Muscle of arm (tissue), 12 donors: ENCODE measurements around the gene ADAT3. TPM values are rescaled to one million over a fixed set of nuclear protein-coding genes. Genes with fewer than 3 reads are reported as not detected.

Source experiments
- DNase-seq: peaks from one replicate; pipeline ENCODE4 v3.0.0-alpha.2; 2013
- polyA plus RNA-seq, 12 donors: library from polyadenylated mRNA; unstranded; fragments of 120-200 nt; gene quantifications; one replicate each; pipeline ENCODE4 v1.2.1, GENCODE V29; 2013; ENCODE audit not compliant: insufficient read length in 12 of 12

Gene ADAT3
- polyA plus RNA-seq, 12 donors, result 0.70 to 2.9 (median 1.2) TPM; not detected in 2

DNA sequence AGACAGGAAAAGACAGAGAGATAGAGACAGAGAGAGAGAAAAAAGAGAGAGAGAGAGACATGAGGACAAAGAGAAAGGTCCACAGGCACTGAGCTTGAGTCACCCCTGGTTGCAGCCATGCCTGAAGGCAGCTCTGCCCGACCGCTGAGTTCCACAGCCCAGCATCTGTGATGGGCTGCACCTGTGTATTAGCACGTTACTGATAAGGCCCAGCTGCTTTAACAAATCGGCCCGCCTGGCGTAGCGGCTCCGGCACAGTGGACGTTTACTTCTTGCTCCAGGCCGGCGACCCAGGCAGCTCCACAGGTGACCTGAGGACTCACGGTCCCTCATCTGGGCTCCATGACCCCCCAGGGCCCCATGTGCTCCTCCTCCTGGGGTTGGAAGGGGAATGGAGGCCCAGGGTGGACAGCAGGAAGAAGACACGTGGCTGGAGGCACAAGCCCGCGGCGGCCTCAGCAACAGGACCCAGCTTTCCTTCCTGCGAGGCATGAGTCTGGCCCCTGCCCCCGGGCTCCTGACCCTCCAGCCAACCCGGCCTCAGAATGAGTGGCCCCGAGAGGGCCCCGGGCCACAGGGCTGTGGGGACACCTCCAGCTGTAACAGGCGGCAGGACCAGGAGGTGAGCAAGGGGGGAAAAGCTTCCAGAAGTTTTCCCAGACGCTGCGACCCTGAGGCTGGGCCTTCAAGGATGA, 31.9 kb downstream of the ADAT3 start:
- no peak for DNase-seq

DNA sequence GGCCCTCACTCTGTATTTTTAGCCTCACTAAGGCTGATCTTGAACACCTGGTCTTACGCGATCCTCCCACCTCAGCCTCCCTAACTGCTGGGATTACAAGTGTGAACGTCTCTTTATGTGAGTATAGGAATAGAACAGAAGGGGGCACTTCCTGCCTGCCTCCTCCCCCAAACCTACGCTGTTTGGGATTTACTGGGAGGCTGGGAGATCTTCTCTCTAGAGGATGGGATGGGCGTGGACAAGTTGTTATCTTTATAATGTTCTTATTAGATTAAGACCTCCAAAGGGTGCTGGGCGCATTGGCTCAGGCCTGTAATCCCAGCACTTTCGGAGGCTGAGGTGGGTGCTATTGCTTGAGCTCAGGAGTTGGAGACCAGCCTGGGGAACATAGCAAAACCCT, 32.9 kb downstream of the ADAT3 start:
- no peak for DNase-seq

DNA sequence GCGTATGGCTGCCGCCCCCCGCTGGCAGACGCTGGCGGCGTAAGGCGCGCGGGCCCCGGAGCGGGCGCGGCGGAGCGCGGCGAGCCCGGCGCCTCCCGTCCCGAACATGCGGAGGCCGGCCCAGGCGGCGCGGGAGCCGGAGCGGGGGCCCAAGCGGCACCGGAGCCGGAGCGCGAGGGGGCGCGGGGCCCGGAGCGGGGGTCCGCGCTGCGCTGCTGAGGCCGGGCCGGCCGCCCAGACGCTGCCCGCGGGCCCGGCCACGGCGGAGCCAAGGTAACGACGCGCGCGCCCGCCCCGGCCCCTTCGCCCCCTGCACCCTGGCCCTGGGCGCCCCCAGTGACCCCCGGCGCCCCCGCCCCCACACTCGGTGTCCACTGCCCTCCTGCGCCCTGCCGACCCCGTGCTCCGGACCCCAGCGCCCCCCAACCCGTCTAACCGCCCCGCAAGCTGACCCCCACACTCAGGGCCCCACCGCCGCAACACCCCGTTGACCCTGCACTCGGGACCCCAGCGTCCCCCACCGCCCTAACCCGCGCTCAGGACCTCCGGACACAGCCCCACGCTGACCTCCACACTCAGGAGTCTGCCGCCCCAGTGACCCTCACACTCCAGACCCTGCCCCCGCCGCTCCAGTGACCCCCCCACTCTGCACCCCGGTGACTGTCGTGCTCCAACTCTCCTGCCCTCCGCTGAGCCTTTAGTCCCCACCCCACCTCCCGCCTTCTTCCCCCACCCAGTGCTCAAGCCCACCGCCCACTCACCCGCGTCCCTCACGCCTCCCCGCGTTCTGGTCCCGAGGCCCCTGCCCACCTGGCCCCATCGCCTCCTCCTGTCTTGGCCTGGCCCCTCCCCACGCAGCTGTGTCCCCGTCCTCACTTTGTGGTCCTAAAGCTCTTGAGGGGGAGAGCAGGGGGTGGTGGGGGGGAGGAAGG, 36.2 kb downstream of the ADAT3 start, which contains the start of gene CSNK1G2:
CSNK1G2 (plus strand) TSS at position 27 of the 932 bp plus-strand sequence. CDS start 28,601 bp downstream, outside the sequence.
- no peak for DNase-seq

DNA sequence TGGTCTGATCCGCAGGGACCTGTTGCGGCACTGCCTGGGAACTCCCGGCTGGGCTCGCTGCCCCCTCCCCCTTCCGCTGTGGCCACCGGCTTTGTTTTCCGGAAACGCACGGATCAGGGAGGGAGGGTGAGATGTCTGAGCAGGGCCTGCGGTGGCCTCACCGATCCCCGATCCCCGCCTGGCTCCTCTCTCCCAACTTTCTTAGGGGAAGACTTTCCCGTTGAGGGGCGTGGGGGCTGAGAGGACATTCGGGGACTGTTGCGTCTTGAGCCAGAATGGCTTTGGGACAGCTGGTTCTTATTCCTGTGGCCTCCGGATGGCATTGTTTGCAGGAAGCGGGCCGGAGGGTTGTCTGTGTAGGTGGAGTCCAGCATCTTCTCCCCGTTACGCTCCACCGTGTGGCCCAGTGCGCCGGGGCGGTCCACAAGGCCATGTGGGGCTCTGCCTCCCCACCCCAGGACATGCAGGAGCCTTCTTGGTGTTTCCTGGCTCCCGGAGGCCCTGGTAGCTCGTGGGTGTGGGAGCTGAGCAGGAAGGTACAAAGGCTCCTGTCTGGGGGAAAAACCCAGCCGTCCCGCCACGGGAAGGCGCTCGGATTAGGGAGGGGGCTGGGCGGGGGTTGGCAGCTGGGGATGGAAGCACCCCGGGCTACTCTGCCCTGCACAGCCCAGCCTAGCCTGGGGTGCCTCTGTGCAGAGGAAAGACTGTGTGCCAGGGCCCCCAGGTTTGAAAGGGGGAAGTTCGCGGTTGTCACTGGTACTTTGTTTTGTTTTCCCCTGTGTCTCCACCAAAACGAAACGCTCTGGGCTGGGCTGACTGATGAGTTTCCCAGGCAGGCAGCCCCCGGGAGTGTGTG, 37.1 kb downstream of the ADAT3 start:
- peak; percentile 59 for DNase-seq

DNA sequence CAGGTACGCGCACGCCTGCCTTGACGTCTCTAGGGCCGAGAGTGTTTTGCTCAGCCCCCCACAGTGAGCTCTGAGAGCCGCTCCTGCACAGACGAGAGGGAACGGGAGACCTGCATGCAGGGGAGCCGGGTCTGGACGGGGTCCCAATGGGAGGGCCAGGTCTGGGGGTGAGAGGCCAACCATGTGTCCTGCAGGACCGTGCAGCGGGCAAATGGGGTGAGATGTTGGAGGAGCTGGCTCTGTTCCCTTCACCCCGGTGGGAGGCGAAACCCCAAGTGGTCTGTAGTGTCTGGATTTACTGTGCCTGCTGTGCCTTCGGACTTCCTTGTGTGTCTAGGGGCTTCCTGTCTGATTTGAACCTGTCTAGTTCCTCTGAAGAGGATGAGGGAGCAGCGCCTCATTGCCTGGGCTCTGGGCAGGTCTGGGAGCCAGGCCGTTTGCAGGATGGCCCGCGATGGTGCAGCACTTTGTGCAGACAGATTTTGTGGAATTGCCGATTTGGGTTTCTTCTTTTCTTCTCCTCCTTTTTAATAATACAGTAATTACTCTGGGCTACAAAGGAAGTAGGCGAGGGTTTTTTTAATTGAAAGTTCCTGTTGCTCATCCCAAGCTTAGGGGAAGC, 37.8 kb downstream of the ADAT3 start:
- no peak for DNase-seq

DNA sequence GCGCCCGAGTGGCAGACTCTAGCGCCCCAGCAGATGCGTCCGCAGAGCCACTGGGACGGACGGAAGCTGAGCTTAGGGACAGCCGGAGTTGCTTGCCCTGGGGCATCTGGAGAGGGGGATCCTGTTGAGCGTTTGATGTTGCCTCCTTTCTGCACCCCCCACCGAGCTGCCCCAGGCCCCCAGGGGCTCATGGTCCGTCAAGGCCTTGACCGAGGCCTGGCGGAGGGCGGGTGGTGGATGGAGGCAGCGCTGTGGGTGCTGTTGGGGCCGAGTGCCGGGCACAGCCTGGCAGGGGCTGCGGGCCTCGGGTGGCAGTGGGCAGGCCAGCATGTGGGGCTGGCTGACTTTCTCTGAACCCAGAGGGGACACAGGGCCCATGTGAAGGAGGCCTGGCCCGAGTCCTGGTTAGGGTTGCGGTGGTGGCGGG, 38.5 kb downstream of the ADAT3 start:
- DNase-seq, result no peak

DNA sequence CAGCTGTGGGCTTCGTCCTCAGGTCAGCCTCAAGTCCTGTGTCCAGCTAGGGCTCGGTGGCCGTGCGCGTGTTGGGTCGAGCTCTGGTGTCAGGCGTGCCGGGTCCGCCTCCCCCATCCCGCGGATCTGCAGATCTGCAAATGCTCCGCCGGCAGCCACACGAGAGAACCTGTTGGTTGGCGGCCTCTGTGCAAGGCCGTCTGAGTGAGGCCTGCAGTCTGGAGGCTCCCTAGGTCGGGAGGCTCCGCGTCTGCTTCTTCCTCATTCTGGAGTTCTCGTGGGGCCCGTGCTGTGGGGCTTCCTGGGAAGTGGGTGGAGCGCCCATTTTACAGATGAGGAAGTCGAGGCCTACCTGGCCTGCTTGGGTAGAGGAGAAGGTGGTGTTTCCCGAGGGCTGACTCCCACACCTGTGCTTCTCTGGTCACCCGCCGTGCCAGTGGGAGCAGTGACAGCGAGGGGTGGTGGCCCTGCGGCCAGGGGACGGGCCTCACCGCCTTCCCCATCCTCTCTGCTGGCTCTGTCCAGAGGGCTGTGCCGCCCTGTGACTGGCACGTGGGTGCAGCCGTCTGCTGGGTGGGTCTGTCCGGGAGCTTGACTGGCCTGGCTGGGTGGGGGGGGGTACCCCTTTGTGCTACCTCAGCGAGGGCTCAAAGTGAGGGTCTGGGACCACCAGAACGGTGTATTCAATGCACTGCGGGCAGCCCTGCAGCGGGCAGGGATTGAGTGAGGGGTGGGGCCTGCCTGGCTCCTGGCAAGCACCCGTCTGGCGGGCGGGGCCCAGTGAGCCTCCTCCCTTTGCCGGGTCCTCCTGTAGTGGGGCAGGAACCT, 39.1 kb downstream of the ADAT3 start:
- no peak for DNase-seq

DNA sequence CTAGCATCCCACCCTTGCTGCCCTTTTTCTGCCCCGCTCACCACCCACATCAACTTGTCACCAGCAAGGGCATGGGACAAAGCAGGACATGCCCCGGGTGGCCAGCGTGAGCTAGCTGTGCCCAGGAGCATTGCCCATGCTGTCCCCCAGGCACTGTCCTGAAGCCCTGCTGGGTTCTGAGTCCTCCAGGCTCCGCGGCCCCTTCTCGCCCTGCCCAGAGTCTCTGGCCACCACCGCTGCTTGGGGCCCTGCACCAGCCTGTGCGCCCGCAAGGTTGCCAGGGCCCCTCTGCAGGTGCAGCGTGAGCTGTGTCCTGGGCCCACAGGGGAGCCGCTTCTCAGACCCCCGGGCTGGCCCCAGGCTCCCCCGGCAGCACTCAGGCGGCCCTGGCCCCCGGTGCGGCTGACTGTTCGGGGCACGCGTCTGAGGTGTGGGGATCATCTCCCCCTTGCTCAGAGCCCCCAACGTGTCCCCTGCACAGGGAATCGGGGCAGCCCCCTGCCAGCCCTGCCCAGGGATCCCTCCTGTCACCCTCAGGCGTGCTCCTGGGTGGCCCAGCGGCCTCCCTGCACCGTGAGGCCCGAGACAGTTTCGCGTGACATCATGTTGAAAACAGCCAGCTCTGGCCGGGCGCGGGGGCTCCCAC, 39.8 kb downstream of the ADAT3 start:
- no peak for DNase-seq

DNA sequence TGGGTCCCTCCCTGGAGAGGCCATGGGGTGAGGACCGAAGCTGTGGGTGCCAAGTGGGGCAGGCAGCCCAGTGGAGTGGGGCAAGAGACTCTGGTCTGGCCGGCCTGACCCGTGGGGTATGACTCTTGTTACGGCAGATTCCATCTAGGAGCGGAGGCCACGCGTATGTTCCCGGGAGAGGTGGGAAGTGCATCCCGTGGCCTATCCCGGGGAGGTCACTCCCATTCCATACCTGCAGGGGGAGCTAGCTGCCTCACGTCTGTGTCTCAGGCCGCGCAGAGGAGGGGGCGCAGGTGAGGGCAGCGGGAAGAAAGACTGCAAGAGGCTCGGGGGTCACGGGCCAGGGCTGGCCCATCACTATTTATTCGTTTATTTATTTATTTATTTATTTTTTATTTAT, 40.7 kb downstream of the ADAT3 start:
- DNase-seq, result no peak

DNA sequence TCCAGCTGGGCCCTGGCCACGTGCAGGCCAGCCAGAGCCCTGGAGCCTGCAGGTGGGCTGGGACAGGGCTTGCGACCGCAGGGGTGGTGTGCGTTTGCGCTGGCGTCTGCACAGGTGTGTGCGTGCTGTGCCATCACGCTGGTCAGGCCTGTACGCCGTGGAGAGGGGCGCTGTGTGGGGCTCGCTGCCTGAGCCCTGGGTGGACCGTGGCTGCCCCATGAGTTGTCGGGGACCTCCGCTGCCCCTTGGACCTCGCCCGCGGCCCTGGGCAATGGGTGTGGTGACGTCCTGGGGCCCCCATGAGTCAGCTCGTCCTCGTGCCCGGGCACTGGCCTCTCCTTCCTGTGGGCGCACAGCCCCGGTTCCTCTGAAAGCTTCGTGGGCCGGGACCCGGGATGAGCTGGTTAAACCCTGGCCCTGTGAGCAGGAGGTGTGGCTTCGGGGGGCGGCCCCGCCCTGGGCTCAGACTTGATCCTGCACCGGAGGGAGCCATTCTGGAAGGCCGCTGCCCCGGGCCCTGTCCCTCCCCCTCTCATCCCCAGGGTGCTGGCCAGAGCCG, 42.5 kb downstream of the ADAT3 start:
- no peak for DNase-seq

DNA sequence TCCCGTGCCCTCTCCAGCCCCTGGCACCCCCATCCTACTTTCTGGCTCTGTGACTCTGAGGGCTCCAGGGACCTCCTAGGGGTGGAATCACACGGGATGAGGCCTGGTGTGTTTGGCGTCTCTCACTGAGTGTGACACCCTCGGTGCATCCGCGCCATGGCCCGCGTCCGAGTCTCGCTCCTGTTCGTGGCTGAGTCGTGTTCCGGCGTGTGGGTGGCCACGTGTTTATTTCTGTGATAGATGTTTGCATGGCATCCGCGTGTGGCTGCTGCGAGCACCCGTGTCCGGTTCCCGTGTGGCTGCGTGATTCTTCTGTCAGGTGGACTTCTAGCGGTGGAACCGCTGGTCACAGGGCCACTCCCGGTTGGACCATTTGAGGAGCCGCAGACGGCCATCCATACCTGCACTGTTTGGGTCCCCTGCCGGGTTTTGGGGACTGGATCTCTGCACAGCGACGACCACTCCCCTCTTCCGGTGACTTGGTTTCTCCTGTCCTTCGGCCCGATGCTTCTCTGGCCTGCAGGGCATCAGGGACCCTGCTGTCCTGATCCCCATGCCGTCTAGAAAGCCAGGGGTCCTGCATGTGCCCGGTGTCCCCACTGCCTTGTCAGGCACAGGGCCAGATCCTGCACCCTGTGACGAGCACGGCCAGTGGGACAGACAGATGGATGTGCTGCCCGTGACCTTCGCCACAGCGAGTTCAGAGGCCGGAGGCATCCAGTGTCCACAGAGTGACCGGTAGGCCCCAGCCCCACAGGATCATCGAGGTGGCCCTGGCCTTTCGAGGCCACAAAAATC, 44.3 kb downstream of the ADAT3 start:
- DNase-seq, result no peak

DNA sequence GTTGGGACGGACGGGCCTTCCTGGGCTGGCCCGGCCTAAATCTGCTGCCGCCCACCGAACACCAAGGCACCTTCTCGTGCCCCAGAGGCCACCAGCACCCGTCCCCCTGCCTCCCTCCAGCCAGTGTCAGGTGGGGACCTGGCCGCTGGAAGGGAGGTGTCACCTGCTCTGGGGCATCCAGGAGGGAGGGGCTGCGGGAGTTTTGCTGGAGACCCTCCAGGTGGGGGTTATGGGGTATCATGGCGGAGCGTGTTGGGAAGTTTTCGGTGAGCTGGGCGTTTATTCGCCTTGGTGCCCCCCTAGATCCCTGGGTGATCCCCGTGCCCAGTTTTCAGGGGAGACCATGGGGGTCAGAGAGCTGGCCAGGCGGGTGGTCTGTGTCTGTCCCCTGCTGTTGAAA, 45.4 kb downstream of the ADAT3 start:
- DNase-seq, result no peak

DNA sequence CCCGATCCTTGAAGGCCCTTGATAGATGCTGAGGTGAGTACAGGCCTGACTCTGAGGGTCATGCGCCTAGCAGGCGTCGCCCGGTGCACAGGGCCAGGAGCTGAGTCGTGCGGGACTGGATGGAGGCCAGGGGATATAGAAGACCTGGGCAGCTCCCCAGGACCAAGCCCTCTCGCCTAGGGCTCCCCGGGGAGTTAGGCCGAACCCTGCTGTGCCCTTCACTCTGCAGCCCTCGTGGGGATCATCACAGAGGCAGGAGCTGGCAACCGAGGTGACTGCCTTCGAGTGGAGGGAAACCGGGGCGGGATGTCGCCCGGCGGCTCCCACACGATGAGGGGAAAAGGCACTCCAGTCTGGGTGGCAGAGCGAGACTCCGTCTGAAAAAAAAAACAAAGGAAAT, 47.4 kb downstream of the ADAT3 start:
- no peak for DNase-seq

DNA sequence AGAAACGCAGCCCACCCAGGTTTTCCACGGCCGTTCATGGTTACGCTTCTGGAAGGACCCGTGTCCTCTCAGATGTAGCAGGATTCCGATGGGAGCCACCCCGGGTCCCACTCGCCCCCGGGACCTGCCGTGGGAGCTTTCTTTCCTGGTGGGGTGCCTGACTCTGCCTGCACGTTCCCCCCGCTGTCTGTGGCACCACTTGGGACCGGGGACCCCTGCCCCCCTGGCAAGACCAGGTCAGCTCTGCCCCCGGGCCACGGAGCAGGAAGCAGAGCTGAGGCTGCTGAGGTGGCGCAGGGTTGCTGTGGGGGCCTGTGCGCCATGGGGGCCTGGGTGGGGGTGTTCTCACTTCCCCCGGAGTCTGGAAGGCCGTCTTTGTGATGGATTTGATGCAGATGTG, 47.8 kb downstream of the ADAT3 start:
- DNase-seq, result no peak

DNA sequence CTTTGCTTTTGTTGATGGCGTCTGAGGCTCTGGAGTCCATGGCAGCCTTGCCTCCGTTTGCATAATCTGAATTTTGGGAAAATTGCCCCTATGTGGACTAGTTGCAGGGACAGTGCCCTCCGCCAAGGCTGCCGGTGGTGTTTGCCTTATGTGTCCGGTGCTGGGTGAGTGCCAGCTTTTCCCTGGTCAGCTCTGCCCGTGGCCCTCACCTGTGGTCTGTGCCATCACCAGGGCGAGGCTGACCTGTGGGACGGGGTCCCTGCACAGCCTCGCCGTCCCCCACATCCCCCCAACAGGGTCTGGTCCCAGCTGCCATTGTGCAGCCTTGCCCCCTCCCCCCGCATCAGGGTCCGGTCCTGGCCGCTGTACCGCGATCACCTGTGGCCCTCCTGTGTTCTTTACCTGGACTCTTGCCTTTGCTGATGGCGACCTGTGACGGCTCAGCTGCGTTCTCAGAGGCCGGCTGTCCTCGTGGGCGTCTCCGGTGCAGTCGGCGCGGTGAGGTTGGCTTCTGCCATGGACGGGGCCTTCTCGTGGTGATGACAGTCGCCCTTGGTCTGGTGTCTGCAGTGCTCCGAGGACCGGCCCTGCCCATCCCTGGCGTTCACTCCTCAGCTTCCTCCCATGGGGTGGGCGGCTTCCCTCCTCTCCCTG, 48.4 kb downstream of the ADAT3 start:
- no peak for DNase-seq

DNA sequence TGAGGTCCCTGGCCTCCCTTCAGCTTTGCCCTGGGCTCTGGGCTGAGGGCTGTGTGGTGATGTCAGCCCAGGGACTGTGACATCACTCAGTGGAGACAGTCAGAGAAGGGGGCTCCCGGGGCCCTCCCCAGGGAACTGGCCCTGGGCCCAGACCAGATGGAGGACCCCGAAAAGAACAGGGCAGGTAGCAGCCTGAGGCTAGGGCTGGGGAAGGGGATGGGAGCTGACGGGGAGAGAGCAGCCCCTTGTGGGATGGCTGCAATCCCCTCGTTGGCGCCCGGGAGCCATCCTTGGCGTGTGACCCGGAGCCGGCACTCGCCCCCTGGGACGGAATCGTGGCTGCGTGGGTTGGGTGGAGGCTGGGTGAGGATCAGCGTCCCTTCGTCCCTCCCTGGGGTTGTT, 49.3 kb downstream of the ADAT3 start:
- no peak for DNase-seq

DNA sequence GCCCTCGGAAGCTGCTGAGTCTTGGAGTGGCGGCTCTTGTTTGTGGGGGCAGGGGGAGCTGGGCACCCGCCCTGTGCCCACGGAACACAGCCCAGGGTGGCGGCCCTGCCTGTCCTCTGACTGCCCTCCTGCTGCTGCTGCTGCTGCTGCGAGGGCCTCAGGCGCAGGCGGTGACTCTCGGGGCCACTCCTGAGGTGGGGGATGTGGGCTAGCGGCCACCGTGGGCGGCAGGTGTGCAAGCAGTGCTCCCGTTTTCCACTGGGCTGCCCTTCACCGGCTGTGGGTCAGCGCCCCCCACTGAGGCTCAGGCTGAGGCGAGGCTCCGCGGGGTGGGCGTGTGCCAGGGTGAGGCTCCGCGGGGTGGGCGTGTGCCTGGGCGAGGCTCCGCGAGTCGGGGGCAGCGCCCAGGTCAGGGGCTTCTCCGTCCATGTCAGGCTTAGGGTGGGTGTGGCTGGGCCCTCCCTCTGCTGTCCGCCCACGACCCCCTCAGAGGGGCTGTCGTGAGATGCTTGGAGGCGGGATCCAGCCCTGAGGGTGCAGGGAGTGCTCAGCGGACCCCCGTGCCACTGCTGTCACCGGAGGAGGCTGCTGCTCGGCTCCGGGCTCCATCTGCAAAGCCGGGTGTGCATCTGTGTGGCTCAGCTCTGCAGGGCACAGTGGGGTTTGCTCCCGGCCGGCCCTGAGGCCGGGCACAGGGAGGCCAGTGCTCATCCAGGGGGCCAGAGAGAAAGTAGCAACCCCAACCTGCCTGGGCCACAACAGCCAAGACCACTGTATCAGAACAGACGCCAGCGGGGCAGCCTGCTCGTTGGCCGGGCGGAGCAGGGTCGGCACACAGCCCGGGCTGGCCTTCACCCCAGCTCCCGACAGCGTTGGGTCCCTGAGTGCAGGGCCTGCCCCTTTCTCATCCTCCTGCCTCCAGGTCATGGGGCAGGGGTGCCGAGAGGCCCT, 50.2 kb downstream of the ADAT3 start:
- no peak for DNase-seq
